ENCODE data around the gene FLNC.

The FLNC gene

GRCh38 chr7:128903621-128904361 is 73.6 kb downstream of the FLNC start:
- no peaks in the 10 kb centered on the region for H3K9me3 ChIP-seq (ENCODE audit: control insufficient read depth, low read length)
- no peaks in the 10 kb centered on the region for H3K27me3 ChIP-seq (ENCODE audit: control insufficient read depth, insufficient read depth, low read length)
- no peak overlapping the region for H3K9ac ChIP-seq
- no peaks in the 10 kb centered on the region for H3K79me2 ChIP-seq
- H3K27ac ChIP-seq: no peak overlapping the region
- no peak overlapping the region for H3K4me2 ChIP-seq (ENCODE audit: low read length)
- no peak overlapping the region for H3K4me3 ChIP-seq (ENCODE audit: low read depth, low read length)
- TF ChIP-seq, protein P1, sequence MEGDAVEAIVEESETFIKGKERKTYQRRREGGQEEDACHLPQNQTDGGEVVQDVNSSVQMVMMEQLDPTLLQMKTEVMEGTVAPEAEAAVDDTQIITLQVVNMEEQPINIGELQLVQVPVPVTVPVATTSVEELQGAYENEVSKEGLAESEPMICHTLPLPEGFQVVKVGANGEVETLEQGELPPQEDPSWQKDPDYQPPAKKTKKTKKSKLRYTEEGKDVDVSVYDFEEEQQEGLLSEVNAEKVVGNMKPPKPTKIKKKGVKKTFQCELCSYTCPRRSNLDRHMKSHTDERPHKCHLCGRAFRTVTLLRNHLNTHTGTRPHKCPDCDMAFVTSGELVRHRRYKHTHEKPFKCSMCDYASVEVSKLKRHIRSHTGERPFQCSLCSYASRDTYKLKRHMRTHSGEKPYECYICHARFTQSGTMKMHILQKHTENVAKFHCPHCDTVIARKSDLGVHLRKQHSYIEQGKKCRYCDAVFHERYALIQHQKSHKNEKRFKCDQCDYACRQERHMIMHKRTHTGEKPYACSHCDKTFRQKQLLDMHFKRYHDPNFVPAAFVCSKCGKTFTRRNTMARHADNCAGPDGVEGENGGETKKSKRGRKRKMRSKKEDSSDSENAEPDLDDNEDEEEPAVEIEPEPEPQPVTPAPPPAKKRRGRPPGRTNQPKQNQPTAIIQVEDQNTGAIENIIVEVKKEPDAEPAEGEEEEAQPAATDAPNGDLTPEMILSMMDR (IDR thresholded peaks at IDR 0.05): no peak
- no peak overlapping the region for H2AFZ ChIP-seq
- no peaks in the 10 kb centered on the region for H3K36me3 ChIP-seq (ENCODE audit: control insufficient read depth, insufficient read depth, low read length)
- H3K4me1 ChIP-seq: no peaks in the 10 kb centered on the region

DNA sequence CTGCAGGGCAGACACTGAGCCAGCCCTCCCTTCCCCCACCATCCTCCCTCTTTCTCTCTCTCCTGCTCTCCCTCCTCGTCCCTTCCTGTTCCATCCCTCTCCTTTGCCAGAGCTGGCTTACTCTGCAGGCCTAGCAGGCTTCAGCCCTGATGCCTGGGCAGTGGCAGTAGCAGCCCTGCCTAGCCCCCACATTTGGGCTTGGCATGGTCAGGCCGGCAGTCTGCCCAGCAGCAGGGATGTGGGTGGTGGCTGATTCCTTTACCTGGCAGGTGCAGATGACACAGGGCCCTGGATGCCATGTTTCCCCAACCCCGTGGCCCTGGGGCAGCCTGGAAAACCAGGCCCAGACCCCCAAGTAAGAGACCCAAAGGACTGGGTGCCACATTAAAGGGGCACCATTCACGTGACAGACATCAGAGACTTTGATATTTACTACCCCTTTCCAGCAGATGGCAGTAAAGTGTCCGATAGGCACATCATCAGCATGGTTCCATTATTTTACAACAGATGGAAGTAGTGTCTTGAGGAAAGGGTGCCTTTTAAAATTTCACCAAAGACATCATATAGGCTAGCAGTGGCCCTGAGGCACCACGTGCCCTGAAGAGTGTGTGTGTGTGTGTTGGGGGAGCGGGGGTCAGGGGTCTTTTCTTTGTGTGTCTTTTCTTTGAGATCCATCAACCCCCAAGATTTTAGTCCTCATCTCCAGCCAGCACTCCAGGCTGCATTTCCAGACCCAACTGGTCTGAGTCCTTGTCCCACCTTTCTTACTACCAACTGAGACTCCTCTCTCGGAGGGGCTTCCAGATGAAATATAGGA is 74.4 kb downstream of the FLNC start:
- Histone ChIP-seq H2AFZ (no peak overlapping the region), H3K27me3 (ENCODE audit: control insufficient read depth, insufficient read depth, low read length) (no peaks in the 10 kb centered on the region), H3K79me2 (no peaks in the 10 kb centered on the region), H3K27ac (no peak overlapping the region), H3K36me3 (ENCODE audit: control insufficient read depth, insufficient read depth, low read length) (no peaks in the 10 kb centered on the region), H3K9me3 (ENCODE audit: control insufficient read depth, low read length) (no peaks in the 10 kb centered on the region), H3K9ac (no peak overlapping the region), H3K4me3 (ENCODE audit: low read depth, low read length) (no peak overlapping the region), H3K4me1 (no peaks in the 10 kb centered on the region), H3K4me2 (ENCODE audit: low read length) (no peak overlapping the region)
- TF ChIP-seq, protein P1 (IDR thresholded peaks at IDR 0.05): peak; percentile 69

- TF ChIP-seq, protein P1 (IDR thresholded peaks at IDR 0.05): no peak
- H3K9me3 ChIP-seq (ENCODE audit: control insufficient read depth, low read length): no peaks in the 10 kb centered on the region
- H2AFZ ChIP-seq: no peak overlapping the region
- no peaks in the 10 kb centered on the region for H3K27me3 ChIP-seq (ENCODE audit: control insufficient read depth, insufficient read depth, low read length)
- no peak overlapping the region for H3K9ac ChIP-seq
- no peak overlapping the region for H3K4me3 ChIP-seq (ENCODE audit: low read depth, low read length)
- no peak overlapping the region for H3K27ac ChIP-seq
- no peaks in the 10 kb centered on the region for H3K36me3 ChIP-seq (ENCODE audit: control insufficient read depth, insufficient read depth, low read length)
- H3K4me1 ChIP-seq: no peaks in the 10 kb centered on the region
- H3K79me2 ChIP-seq: no peaks in the 10 kb centered on the region
- no peak overlapping the region for H3K4me2 ChIP-seq (ENCODE audit: low read length)
Measured at GRCh38 chr7:128906001-128906765, 76.0 kb downstream of the FLNC start.

DNA sequence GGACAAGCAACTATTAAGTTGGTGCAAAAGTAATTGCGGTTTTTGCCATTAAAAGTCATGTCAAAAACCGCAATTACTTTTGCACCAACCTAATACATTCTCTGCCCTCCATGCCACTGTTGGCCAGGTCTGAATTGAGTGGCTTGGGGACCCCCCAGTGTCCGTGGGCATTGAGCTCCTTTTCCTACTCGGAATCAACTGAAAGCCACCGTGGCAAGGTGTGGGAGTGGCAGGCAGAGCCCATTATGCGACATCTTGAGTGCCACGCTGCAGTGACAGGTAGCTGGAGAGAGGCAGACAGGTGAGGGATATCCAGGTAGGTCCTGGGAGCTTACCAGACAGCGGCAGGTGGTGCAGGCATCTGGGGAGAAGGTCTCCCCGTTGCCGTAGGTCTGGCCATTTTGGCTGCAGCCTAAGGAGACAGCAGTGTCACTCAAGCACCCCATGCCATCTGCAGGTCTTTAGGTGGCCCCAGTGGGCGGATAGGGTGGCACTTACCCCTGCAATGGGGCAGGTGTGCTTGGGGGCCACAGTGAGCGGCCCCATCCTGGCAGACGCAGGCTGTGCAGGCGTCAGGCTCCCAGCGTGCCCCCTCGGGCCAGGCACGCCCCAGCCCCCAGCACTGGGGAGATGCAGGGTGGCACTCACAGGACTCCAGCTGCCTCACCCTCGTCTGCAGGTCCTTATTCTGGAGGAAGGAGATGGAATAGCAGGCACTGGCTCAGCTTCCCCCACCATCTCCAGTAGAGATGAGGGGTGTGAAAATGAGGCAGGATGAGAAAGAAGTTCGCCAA is 76.8 kb downstream of the FLNC start:
- Histone ChIP-seq H3K9me3 (ENCODE audit: control insufficient read depth, low read length) (no peaks in the 10 kb centered on the region), H3K27ac (no peak overlapping the region), H3K79me2 (no peaks in the 10 kb centered on the region), H3K27me3 (ENCODE audit: control insufficient read depth, insufficient read depth, low read length) (no peaks in the 10 kb centered on the region), H3K4me1 (no peaks in the 10 kb centered on the region), H2AFZ (no peak overlapping the region), H3K4me3 (ENCODE audit: low read depth, low read length) (no peak overlapping the region), H3K36me3 (ENCODE audit: control insufficient read depth, insufficient read depth, low read length) (no peaks in the 10 kb centered on the region), H3K9ac (no peak overlapping the region), H3K4me2 (ENCODE audit: low read length) (no peak overlapping the region)
- TF ChIP-seq, protein P1 (IDR thresholded peaks at IDR 0.05): no peak
